Spleen (tissue), 11 donors: ENCODE data around the gene FBH1. TPM values are rescaled to one million over a fixed set of nuclear protein-coding genes. Genes with fewer than 3 reads are reported as not detected.

ENCODE experiments used
- DNase-seq: peaks from one replicate; pipeline ENCODE4 v3.0.0-alpha.2; 2020
- H3K27ac ChIP-seq, 8 donors: fragments of 200-600 bp; sonication (generic) in 7 of 8; 1 replicate in 4 of 8; 2 replicates in 4 of 8; pipeline versions ENCODE4 v1.5.0 to v1.8.0; 2016 to 2021; ENCODE audit warnings: inconsistent platforms in 4 of 8, mild to moderate bottlenecking in 4 of 8, moderate library complexity in 1 of 8
- H3K27me3 ChIP-seq, 7 donors: fragments of 200-600 bp; sonication (generic) in 6 of 7; replicated peaks in 1 of 7; 1 replicate in 4 of 7; 2 replicates in 3 of 7; pipeline versions ENCODE4 v1.5.0 to v1.8.0; 2016 to 2021; ENCODE audit warnings: inconsistent platforms in 3 of 7, mild to moderate bottlenecking in 1 of 7
- H3K36me3 ChIP-seq, 6 donors: fragments of 200-600 bp; sonication (generic) in 5 of 6; 1 replicate in 4 of 6; 2 replicates in 2 of 6; pipeline versions ENCODE4 v1.5.0 to v1.8.0; 2016 to 2021; ENCODE audit warnings: inconsistent platforms in 2 of 6
- H3K4me1 ChIP-seq, 6 donors: fragments of 200-600 bp; sonication (generic) in 5 of 6; 1 replicate in 3 of 6; 2 replicates in 3 of 6; pipeline versions ENCODE4 v1.5.0 to v1.8.0; 2016 to 2021; ENCODE audit warnings: inconsistent platforms in 3 of 6
- H3K4me3 ChIP-seq, 8 donors: fragments of 200-600 bp; sonication (generic) in 7 of 8; 1 replicate in 4 of 8; 2 replicates in 4 of 8; pipeline versions ENCODE4 v1.5.0 to v1.8.0; 2016 to 2021; ENCODE audit warnings: inconsistent platforms in 4 of 8, mild to moderate bottlenecking in 4 of 8, moderate library complexity in 2 of 8
- H3K9me3 ChIP-seq, 8 donors: fragments of 200-600 bp; sonication (generic) in 7 of 8; 1 replicate in 4 of 8; 2 replicates in 4 of 8; pipeline versions ENCODE4 v1.5.0 to v1.8.0; 2016 to 2021; ENCODE audit warnings: inconsistent platforms in 4 of 8
- POLR2A ChIP-seq, 3 donors: fragments of 450-650 bp; IDR thresholded peaks; one replicate each; pipeline ENCODE4 v1.5.1; 2017; ENCODE audit warnings: antibody characterized with exemption in 3 of 3, mild to moderate bottlenecking in 1 of 3
- POLR2AphosphoS5 ChIP-seq, 3 donors: sonication (generic); formaldehyde crosslinking; IDR thresholded peaks; one replicate each; pipeline ENCODE4 v1.5.1; 2017; ENCODE audit warnings: antibody characterized with exemption in 3 of 3
- WGBS, 5 donors: extraction: QIAGEN DNeasy Blood & Tissue Kit in 3 of 5; methylation state at CpG; one replicate each; pipeline versions ENCODE4 v1.1.5 to v1.1.7; 2013 to 2018; 5-methylcytosine and 5-hydroxymethylcytosine counted together
- intact Hi-C: fragments of 100-400 bp; cut with DNase I; formaldehyde crosslinking; loops from one replicate; pipeline ENCODE4 v1.15.0; 2023; ENCODE audit warnings: low total_unique reads
- polyA plus RNA-seq, 3 donors: library from polyadenylated mRNA; stranded (reverse); fragments of 200-250 nt; gene quantifications; one replicate each; pipeline ENCODE4 v1.2.1, GENCODE V29; 2013
- total RNA-seq, 7 donors: library from RNA; depleted of rRNA in 3 of 7; stranded (reverse); fragments of >200 nt in 3 of 7; fragmentation: NEBNext Ultra II Directional in 4 of 7; extraction: Animal tissue kit (Norgen Biotek cat#: 25700) in 4 of 7; gene quantifications; one replicate each; pipeline versions ENCODE4 v1.1.0 to v1.2.1, GENCODE V29; 2016 to 2021
- TF ChIP-seq, protein P1 (sequence below), 11 experiments: fragments of 200-600 bp in 7 of 11; fragments of 450-650 bp in 4 of 11; sonication (generic) in 4 of 11; IDR thresholded peaks in 8 of 11; conservative IDR thresholded peaks in 3 of 11; 1 replicate in 7 of 11; 2 replicates in 4 of 11; pipeline versions ENCODE4 v1.4.0 to v1.8.0; 2016 to 2021; ENCODE audit warnings: antibody characterized with exemption in 11 of 11, inconsistent platforms in 4 of 11, mild to moderate bottlenecking in 1 of 11
- donor health status: healthy with polysubstance abuse.
- donor health status: DM: no; HTN: no; CAD: no; lungs with moderate emphysema.
- donor health status: DM: no; HTN: no; CAD: no.
- donor health status: Bipolar disorder and iron deficiency.
- donor health status: healthy.
- donor health status: DM: no; HTN: no; CAD: no.
- donor health status: DM: yes; HTN: yes; CAD: no.

FBH1 gene
- total and polyA plus RNA-seq, 10 donors = 33.4 to 118 (median 103) TPM

DNA sequence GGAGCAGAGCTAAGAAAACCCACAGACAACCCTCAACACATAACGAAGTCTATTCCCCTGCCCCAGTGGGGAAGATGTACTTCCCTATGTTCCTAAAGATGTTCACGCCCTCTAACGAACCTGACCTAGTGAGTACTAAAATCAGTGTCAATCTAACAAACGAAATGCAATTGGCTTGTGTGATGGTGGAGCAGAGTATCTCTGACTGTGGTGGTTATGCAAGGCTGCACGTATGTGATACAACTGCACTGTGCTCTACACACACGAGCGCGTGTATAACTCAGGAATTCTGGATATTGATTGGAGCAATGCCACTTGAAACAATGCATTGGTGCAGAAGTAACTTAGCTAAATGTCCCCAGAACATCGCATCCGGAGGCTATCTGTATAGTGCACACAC, 1.7 kb upstream of the FBH1 start:
- 27 to 37% (median 30%) methylated on average over 10 of the region's 10 CpGs for WGBS, 5 donors
- DNase-seq = peak; percentile 6
- TF ChIP-seq POLR2A (IDR thresholded peaks at IDR 0.05) (no peak), POLR2AphosphoS5 (IDR thresholded peaks at IDR 0.05) (no peak)
- TF ChIP-seq, protein P1, sequence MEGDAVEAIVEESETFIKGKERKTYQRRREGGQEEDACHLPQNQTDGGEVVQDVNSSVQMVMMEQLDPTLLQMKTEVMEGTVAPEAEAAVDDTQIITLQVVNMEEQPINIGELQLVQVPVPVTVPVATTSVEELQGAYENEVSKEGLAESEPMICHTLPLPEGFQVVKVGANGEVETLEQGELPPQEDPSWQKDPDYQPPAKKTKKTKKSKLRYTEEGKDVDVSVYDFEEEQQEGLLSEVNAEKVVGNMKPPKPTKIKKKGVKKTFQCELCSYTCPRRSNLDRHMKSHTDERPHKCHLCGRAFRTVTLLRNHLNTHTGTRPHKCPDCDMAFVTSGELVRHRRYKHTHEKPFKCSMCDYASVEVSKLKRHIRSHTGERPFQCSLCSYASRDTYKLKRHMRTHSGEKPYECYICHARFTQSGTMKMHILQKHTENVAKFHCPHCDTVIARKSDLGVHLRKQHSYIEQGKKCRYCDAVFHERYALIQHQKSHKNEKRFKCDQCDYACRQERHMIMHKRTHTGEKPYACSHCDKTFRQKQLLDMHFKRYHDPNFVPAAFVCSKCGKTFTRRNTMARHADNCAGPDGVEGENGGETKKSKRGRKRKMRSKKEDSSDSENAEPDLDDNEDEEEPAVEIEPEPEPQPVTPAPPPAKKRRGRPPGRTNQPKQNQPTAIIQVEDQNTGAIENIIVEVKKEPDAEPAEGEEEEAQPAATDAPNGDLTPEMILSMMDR (IDR thresholded peaks at IDR 0.05 in 8 of 11, conservative IDR thresholded peaks at IDR 0.05 in 3 of 11) = no peak
- Histone ChIP-seq H3K4me3 (peak overlapping the region; percentile 55 to 98 (median 96)), H3K36me3 (peaks cover 0 to 30% (median 7%) of the 10 kb centered on the region in 6 donors), H3K27me3 (no peaks in the 10 kb centered on the region), H3K4me1 (peaks cover 17 to 65% (median 50%) of the 10 kb centered on the region in 6 donors), H3K27ac (peak overlapping the region in 5 of 8 donors; percentile 86 to 94 (median 89)), H3K9me3 (no peaks in the 10 kb centered on the region)
- intact Hi-C loops = no loop called here

DNA sequence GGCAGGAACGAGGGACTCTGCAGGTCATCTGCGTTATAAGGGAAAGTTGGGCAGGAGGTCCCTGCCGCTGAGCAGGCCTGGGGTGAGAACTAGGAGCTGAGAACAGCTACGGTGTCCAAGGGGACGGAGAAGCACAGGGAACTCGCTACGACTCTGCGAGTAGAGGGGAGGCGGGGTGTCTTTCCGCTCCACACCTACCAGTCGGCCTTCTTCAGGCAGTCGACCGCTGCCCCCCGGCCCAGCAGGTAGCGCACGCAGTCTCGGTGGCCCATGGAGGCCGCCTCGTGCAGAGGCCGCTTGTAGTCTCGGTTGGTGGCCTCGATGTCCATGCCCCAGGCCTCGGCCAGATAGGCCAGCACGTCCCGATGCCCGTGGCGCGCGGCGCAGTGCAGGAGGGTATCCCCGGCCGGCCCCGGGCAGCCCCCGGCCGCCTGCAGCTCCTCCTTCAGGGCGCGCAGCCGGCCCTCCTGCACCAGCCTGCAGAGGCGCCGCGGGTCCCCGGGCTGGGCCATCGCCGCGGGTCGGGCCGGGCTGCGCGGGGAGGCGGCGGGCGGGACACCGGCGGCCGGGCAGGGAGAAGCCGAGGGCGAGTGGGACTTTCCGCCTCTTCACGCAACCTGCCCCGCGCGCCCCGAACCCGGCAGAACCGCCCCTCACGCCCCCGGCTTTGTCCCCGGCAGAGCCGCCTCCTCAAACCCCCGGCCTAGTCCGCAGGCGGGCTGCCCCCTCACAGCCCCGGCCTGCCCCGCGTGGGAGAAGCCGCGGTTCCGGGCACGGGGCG, 1.0 kb upstream of the FBH1 start:
- TF ChIP-seq POLR2A (IDR thresholded peaks at IDR 0.05) (no peak), POLR2AphosphoS5 (IDR thresholded peaks at IDR 0.05) (peak in 2 of 3 donors; percentile 8 to 54)

DNA sequence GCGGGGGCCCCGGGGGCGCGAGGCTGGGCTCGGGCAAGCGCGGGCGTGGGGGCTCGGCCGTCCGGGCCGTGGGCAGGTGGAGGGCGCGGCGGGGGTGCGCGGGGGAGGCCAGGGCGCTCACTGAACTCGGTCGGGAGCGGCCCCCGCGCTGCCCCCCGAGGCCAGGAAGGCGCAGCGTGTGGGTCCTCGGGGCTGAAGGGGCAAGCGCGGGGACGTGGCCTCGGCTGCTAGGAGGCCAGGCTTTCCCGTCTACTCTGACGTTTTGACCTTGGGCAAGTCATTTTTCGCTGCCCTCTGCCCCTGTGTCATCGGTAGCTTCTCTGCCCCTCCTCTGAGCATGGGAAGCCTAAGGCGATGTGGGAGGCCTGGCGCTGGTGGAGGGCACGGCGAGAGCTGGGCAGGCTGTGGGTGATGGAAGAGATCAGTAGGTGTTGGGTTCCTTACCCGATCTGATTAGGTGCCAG, 441 bp downstream of the FBH1 start:
- DNase-seq = no peak
- WGBS, 5 donors = 1 to 2% (median 1%) methylated on average over 20 to 40 of the region's 40 CpGs
- peak overlapping the region; percentile 55 to 98 (median 96) for H3K4me3 ChIP-seq
- H3K27me3 ChIP-seq = no peaks in the 10 kb centered on the region
- H3K36me3 ChIP-seq = peaks cover 0 to 29% (median 14%) of the 10 kb centered on the region in 6 donors
- no peaks in the 10 kb centered on the region for H3K9me3 ChIP-seq
- intact Hi-C loops = loop anchor here (10.0 kb wide), 1 partner anchor 84 kb away; the partner anchor contains the start of gene IL15RA
- H3K27ac ChIP-seq = peak overlapping the region; percentile 64 to 94 (median 86)
- TF ChIP-seq POLR2AphosphoS5 (IDR thresholded peaks at IDR 0.05) (no peak), POLR2A (IDR thresholded peaks at IDR 0.05) (no peak)
- TF ChIP-seq, protein P1 (IDR thresholded peaks at IDR 0.05 in 8 of 11, conservative IDR thresholded peaks at IDR 0.05 in 3 of 11) = no peak
- peaks cover 19 to 86% (median 58%) of the 10 kb centered on the region in 6 donors for H3K4me1 ChIP-seq

More for the DNA sequence above, 1.0 kb upstream of the FBH1 start:
- WGBS, 5 donors = 0 to 3% (median 1%) methylated on average over 11 to 80 of the region's 80 CpGs
- peak; percentile 91 for DNase-seq
- intact Hi-C loops = no loop called here
- Histone ChIP-seq H3K36me3 (peaks cover 0 to 29% (median 9%) of the 10 kb centered on the region in 6 donors), H3K27ac (peak overlapping the region; percentile 71 to 94 (median 86)), H3K4me1 (peaks cover 17 to 72% (median 56%) of the 10 kb centered on the region in 6 donors), H3K9me3 (no peaks in the 10 kb centered on the region), H3K27me3 (no peaks in the 10 kb centered on the region), H3K4me3 (peak overlapping the region; percentile 55 to 98 (median 96))

DNA sequence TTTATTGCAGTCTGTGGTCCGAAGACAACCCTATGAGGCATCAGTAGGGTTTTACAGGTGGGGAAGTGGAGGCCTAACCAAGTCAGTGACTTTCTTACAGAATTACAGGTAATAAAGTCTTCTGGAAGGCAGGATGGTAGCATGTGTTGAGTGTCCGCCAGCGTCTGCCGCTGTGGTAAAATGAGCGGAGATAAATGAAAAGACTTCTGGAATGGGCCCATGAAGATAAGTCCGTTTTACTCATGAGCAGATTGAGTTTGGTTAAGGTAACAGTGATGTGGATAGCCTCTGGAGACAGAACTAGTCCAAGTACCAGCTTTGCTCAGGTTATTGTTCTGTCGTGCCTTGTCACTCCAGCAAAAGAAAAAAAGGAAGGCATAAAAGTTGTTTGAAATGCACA, 966 bp downstream of the FBH1 start:
- peak overlapping the region in 6 of 8 donors; percentile 76 to 94 (median 88) for H3K27ac ChIP-seq
- intact Hi-C loops = loop anchor here (10.0 kb wide), 1 partner anchor 84 kb away; the partner anchor contains the start of gene IL15RA

More for the DNA sequence above, 966 bp downstream of the FBH1 start:
- Histone ChIP-seq H3K9me3 (no peaks in the 10 kb centered on the region), H3K27me3 (no peaks in the 10 kb centered on the region), H3K4me1 (peaks cover 22 to 87% (median 63%) of the 10 kb centered on the region in 6 donors), H3K36me3 (peaks cover 0 to 31% (median 14%) of the 10 kb centered on the region in 6 donors), H3K4me3 (peak overlapping the region; percentile 55 to 98 (median 96))
- TF ChIP-seq, protein P1 (IDR thresholded peaks at IDR 0.05 in 8 of 11, conservative IDR thresholded peaks at IDR 0.05 in 3 of 11) = no peak
- TF ChIP-seq POLR2A (IDR thresholded peaks at IDR 0.05) = no peak
- TF ChIP-seq POLR2AphosphoS5 (IDR thresholded peaks at IDR 0.05) = no peak
- peak; percentile 25 for DNase-seq
- 70 to 85% (median 78%) methylated on average over 7 of the region's 7 CpGs for WGBS, 5 donors
